ENCODE data around the gene HINT1. TPM values are rescaled to one million over a fixed set of nuclear protein-coding genes. Genes with fewer than 3 reads are reported as not detected.

HINT1 gene
- total RNA-seq, 1 experiment from 2014 or later: 249 TPM

GRCh38 chr5:131206061-131206460 is 41.0 kb upstream of the HINT1 start:
- Histone ChIP-seq H3K4me2 (ENCODE audit: insufficient read depth, insufficient read length, low read length) (no peak overlapping the region), H4K91ac (ENCODE audit: insufficient read length, low read depth, low read length) (no peak overlapping the region), H3K14ac (ENCODE audit: insufficient read depth, low read length) (no peak overlapping the region), H3K18ac (ENCODE audit: insufficient read length, low read depth, low read length) (no peak overlapping the region), H3K9ac (ENCODE audit: extremely low read depth, insufficient read length, low read length) (no peak overlapping the region), H3K4ac (ENCODE audit: low read depth, low read length) (no peak overlapping the region), H4K8ac (replicated peaks; ENCODE audit: insufficient read length, low read depth, low read length) (no peak overlapping the region), H2BK15ac (ENCODE audit: low read depth, low read length) (no peak overlapping the region), H3K79me2 (ENCODE audit: insufficient read depth, low read length) (no peaks in the 10 kb centered on the region), H3K4me1 (ENCODE audit: insufficient read depth, low read length) (no peaks in the 10 kb centered on the region; the same call in 1 of the 2 replicates), H3K79me1 (ENCODE audit: insufficient read depth, low read depth, low read length, poor library complexity, severe bottlenecking) (no peaks in the 10 kb centered on the region), H3K27ac (ENCODE audit: insufficient read length, low read depth, low read length) (no peak overlapping the region), H2BK120ac (ENCODE audit: low read depth, low read length, poor library complexity, severe bottlenecking) (no peak overlapping the region), H4K20me1 (ENCODE audit: control insufficient read depth, insufficient read depth, insufficient read length) (no peaks in the 10 kb centered on the region), H3K23me2 (ENCODE audit: insufficient read length, low read depth, low read length, poor library complexity, severe bottlenecking) (no peaks in the 10 kb centered on the region), H2BK5ac (ENCODE audit: insufficient read length, low read length) (no peak overlapping the region), H2AK5ac (ENCODE audit: insufficient read length, low read length) (no peak overlapping the region), H3T11ph (ENCODE audit: low read length) (no peak overlapping the region), H2BK20ac (ENCODE audit: low read depth, low read length, poor library complexity, severe bottlenecking) (no peak overlapping the region), H2AFZ (ENCODE audit: low read length) (no peak overlapping the region), H3K27me3 (ENCODE audit: insufficient read depth, low read length) (no peaks in the 10 kb centered on the region), H3K56ac (ENCODE audit: insufficient read length, low read depth, low read length) (no peak overlapping the region), H4K5ac (ENCODE audit: insufficient read length, low read depth, low read length) (no peak overlapping the region), H3K23ac (ENCODE audit: insufficient read length, low read depth, low read length) (no peak overlapping the region), H3K9me3 (ENCODE audit: control insufficient read depth, low read depth, low read length) (no peaks in the 10 kb centered on the region), H2BK12ac (ENCODE audit: insufficient read length, low read depth, low read length) (no peak overlapping the region)
- no peaks in the 10 kb centered on the region for H3K36me3 Mint-ChIP-seq (ENCODE audit: insufficient read depth in 1 of 3, low read depth in 3 of 3)
- peaks cover 12 to 27% of the 10 kb centered on the region in 2 experiments for H3K4me1 Mint-ChIP-seq
- no CpG with 5 or more reads among the region's 2 CpGs for WGBS (ENCODE audit: extremely low coverage, insufficient read length, low lambda C conversion rate)
- no peak for TF ChIP-seq CTCF (conservative IDR thresholded peaks at IDR 0.05)
- no peaks in the 10 kb centered on the region; a peak in 1 of 5 replicates for H3K9me3 Mint-ChIP-seq
- no peak overlapping the region for H3K4me3 Mint-ChIP-seq
- H3K27me3 Mint-ChIP-seq (ENCODE audit: low read depth): no peaks in the 10 kb centered on the region
- DNase-seq: no peak
- no peak overlapping the region for H3K27ac Mint-ChIP-seq

Measured in H9 (cell line).